ENCODE data around the gene HORMAD2. TPM values are rescaled to one million over a fixed set of nuclear protein-coding genes. Genes with fewer than 3 reads are reported as not detected.

The HORMAD2 gene
- total and polyA plus RNA-seq, 9 of the 15 experiments (the other 6 are each of a cell fraction or from before 2014, with no cell fraction given): not detected

DNA sequence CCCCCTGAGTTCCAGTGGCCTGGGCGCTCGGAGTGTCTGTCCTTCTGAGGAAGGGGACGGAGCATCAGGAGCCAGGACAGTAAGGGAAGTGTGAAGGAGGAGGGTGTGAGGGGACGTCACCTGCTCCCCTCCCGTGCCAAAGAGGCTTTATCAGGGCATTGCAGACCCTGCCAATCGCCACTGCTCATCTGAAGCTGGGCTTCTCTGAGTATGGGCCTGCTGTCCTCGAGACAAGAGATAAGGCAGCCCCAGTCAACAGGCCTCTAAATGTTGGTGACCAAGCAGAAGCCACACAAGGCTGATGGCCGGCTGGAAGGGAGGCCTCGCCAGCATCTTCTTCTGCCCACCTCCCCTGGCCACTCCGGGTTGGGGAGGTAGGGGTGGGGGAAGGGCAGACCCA lies 136.4 kb downstream of the HORMAD2 start (continued):
- TF ChIP-seq SMARCA4 (IDR thresholded peaks at IDR 0.05): peak; percentile 96
- TF ChIP-seq, protein P1, sequence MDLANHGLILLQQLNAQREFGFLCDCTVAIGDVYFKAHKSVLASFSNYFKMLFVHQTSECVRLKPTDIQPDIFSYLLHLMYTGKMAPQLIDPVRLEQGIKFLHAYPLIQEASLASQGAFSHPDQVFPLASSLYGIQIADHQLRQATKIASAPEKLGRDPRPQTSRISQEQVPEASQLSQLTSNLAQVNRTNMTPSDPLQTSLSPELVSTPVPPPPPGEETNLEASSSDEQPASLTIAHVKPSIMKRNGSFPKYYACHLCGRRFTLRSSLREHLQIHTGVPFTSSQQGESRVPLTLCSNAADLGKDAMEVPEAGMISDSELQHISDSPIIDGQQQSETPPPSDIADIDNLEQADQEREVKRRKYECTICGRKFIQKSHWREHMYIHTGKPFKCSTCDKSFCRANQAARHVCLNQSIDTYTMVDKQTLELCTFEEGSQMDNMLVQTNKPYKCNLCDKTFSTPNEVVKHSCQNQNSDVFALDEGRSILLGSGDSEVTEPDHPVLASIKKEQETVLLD (IDR thresholded peaks at IDR 0.05): 0 out of 2 replicates have a peak, but pooled peaks have one; percentile 18
- peak; percentile 70; the same call in 1 of the 2 replicates for TF ChIP-seq ZEB2 (IDR thresholded peaks at IDR 0.05)
- TF ChIP-seq, protein P2, sequence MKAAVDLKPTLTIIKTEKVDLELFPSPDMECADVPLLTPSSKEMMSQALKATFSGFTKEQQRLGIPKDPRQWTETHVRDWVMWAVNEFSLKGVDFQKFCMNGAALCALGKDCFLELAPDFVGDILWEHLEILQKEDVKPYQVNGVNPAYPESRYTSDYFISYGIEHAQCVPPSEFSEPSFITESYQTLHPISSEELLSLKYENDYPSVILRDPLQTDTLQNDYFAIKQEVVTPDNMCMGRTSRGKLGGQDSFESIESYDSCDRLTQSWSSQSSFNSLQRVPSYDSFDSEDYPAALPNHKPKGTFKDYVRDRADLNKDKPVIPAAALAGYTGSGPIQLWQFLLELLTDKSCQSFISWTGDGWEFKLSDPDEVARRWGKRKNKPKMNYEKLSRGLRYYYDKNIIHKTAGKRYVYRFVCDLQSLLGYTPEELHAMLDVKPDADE (conservative IDR thresholded peaks at IDR 0.05; ENCODE audit: control insufficient read depth, low read depth, low read length): peak; percentile 79; the same call in 1 of the 2 replicates
- no peak for TF ChIP-seq ZNF133 (CRISPR knock-in tag; IDR thresholded peaks at IDR 0.05)
- TF ChIP-seq, protein P3, sequence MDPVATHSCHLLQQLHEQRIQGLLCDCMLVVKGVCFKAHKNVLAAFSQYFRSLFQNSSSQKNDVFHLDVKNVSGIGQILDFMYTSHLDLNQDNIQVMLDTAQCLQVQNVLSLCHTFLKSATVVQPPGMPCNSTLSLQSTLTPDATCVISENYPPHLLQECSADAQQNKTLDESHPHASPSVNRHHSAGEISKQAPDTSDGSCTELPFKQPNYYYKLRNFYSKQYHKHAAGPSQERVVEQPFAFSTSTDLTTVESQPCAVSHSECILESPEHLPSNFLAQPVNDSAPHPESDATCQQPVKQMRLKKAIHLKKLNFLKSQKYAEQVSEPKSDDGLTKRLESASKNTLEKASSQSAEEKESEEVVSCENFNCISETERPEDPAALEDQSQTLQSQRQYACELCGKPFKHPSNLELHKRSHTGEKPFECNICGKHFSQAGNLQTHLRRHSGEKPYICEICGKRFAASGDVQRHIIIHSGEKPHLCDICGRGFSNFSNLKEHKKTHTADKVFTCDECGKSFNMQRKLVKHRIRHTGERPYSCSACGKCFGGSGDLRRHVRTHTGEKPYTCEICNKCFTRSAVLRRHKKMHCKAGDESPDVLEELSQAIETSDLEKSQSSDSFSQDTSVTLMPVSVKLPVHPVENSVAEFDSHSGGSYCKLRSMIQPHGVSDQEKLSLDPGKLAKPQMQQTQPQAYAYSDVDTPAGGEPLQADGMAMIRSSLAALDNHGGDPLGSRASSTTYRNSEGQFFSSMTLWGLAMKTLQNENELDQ (CRISPR knock-in tag; IDR thresholded peaks at IDR 0.05; ENCODE audit: borderline replicate concordance): no peak
- TF ChIP-seq DPF2 (IDR thresholded peaks at IDR 0.05): peak; percentile 97
- TF ChIP-seq, protein P4, sequence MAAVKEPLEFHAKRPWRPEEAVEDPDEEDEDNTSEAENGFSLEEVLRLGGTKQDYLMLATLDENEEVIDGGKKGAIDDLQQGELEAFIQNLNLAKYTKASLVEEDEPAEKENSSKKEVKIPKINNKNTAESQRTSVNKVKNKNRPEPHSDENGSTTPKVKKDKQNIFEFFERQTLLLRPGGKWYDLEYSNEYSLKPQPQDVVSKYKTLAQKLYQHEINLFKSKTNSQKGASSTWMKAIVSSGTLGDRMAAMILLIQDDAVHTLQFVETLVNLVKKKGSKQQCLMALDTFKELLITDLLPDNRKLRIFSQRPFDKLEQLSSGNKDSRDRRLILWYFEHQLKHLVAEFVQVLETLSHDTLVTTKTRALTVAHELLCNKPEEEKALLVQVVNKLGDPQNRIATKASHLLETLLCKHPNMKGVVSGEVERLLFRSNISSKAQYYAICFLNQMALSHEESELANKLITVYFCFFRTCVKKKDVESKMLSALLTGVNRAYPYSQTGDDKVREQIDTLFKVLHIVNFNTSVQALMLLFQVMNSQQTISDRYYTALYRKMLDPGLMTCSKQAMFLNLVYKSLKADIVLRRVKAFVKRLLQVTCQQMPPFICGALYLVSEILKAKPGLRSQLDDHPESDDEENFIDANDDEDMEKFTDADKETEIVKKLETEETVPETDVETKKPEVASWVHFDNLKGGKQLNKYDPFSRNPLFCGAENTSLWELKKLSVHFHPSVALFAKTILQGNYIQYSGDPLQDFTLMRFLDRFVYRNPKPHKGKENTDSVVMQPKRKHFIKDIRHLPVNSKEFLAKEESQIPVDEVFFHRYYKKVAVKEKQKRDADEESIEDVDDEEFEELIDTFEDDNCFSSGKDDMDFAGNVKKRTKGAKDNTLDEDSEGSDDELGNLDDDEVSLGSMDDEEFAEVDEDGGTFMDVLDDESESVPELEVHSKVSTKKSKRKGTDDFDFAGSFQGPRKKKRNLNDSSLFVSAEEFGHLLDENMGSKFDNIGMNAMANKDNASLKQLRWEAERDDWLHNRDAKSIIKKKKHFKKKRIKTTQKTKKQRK (IDR thresholded peaks at IDR 0.05; ENCODE audit: borderline replicate concordance, low read depth, low read length): no peak
- peak; percentile 58; the same call in 1 of the 2 replicates for TF ChIP-seq GATAD2A (IDR thresholded peaks at IDR 0.05)
- TF ChIP-seq, protein P5, sequence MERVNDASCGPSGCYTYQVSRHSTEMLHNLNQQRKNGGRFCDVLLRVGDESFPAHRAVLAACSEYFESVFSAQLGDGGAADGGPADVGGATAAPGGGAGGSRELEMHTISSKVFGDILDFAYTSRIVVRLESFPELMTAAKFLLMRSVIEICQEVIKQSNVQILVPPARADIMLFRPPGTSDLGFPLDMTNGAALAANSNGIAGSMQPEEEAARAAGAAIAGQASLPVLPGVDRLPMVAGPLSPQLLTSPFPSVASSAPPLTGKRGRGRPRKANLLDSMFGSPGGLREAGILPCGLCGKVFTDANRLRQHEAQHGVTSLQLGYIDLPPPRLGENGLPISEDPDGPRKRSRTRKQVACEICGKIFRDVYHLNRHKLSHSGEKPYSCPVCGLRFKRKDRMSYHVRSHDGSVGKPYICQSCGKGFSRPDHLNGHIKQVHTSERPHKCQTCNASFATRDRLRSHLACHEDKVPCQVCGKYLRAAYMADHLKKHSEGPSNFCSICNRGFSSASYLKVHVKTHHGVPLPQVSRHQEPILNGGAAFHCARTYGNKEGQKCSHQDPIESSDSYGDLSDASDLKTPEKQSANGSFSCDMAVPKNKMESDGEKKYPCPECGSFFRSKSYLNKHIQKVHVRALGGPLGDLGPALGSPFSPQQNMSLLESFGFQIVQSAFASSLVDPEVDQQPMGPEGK (CRISPR knock-in tag; IDR thresholded peaks at IDR 0.05; ENCODE audit: borderline replicate concordance): 0 out of 2 replicates have a peak, but pooled peaks have one; percentile 46
- TF ChIP-seq, protein P6, sequence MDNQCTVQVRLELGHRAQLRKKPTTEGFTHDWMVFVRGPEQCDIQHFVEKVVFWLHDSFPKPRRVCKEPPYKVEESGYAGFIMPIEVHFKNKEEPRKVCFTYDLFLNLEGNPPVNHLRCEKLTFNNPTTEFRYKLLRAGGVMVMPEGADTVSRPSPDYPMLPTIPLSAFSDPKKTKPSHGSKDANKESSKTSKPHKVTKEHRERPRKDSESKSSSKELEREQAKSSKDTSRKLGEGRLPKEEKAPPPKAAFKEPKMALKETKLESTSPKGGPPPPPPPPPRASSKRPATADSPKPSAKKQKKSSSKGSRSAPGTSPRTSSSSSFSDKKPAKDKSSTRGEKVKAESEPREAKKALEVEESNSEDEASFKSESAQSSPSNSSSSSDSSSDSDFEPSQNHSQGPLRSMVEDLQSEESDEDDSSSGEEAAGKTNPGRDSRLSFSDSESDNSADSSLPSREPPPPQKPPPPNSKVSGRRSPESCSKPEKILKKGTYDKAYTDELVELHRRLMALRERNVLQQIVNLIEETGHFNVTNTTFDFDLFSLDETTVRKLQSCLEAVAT (IDR thresholded peaks at IDR 0.05): no peak
- 0 out of 2 replicates have a peak, but pooled peaks have one; percentile 54 for TF ChIP-seq PYGO2 (tag; IDR thresholded peaks at IDR 0.05)
- TF ChIP-seq ZNF124 (CRISPR knock-in tag; IDR thresholded peaks at IDR 0.05): no peak
